IMR-90 (cell line): Measurements from ENCODE around the gene METTL24. TPM values are rescaled to one million over a fixed set of nuclear protein-coding genes. Genes with fewer than 3 reads are reported as not detected.

Source experiments
- ATAC-seq: fragments of 200-7000 bp; cut with Tn5 transposase; 2 replicates; pipeline ENCODE4 v1.9.1; 2020; ENCODE audit warnings: low read depth, mild to moderate bottlenecking, moderate library complexity
- BruUV-seq: library from RNA; stranded (reverse); fragments of 400-500 nt; replicated peaks from 2 replicates; lab custom pipeline; 2021; lab: Mats Ljungman, UMichigan
- CTCF ChIA-PET: fragments of 300-600 bp; formaldehyde crosslinking; extraction: SDS; loops from one replicate; lab custom pipeline; 2021; ENCODE audit warnings: antibody characterized with exemption; lab: Yijun Ruan, JAX
- POLR2A ChIA-PET: fragments of 300-600 bp; sonication (Branson Sonifier 250); formaldehyde crosslinking; loops from one replicate; lab custom pipeline; 2022; ENCODE audit warnings: antibody characterized with exemption; ENCODE audit not compliant: unreplicated experiment; lab: Charles Lee
- DNase-seq: peaks from one replicate; pipeline ENCODE4 v3.0.0; 2013
- H2AFZ ChIP-seq: replicated peaks from 2 replicates; pipeline ENCODE3; 2013; ENCODE audit warnings: low read length, mild to moderate bottlenecking; ENCODE audit not compliant: poor library complexity
- H2AK5ac ChIP-seq: 2 replicates; pipeline ENCODE4 v1.6.1; 2013; ENCODE audit warnings: low read depth, low read length, inconsistent platforms
- H2AK9ac ChIP-seq: replicated peaks from 2 replicates; pipeline ENCODE3; 2013; ENCODE audit warnings: mild to moderate bottlenecking, low read depth, low read length, moderate library complexity; ENCODE audit not compliant: poor library complexity
- H2BK120ac ChIP-seq: 2 replicates; pipeline ENCODE4 v1.6.1; 2013; ENCODE audit warnings: low read depth, low read length, inconsistent platforms
- H2BK15ac ChIP-seq: 3 replicates; pipeline ENCODE4 v1.6.1; 2013; ENCODE audit warnings: low read depth, low read length, inconsistent platforms
- H2BK20ac ChIP-seq: 2 replicates; pipeline ENCODE4 v1.6.1; 2013; ENCODE audit warnings: low read depth, mild to moderate bottlenecking, inconsistent platforms, low read length, moderate library complexity
- H2BK5ac ChIP-seq: 2 replicates; pipeline ENCODE4 v1.6.1; 2013; ENCODE audit warnings: mild to moderate bottlenecking, low read depth, low read length, inconsistent platforms; ENCODE audit not compliant: poor library complexity, severe bottlenecking
- H3K14ac ChIP-seq: replicated peaks from 2 replicates; pipeline ENCODE4 v1.6.1; 2013; ENCODE audit warnings: low read depth, low read length, inconsistent platforms
- H3K18ac ChIP-seq: 2 replicates; pipeline ENCODE4 v1.6.1; 2013; ENCODE audit warnings: low read depth, low read length, control low read depth
- H3K23ac ChIP-seq: 2 replicates; pipeline ENCODE4 v1.6.1; 2013; ENCODE audit warnings: low read depth, low read length, inconsistent platforms
- H3K27ac ChIP-seq: 2 replicates; pipeline ENCODE4 v1.5.1; 2013; ENCODE audit warnings: mild to moderate bottlenecking, control low read depth, low read length; ENCODE audit not compliant: insufficient read depth
- H3K27me3 ChIP-seq: 2 replicates; pipeline ENCODE4 v1.6.1; 2013; ENCODE audit warnings: low read length; ENCODE audit not compliant: control insufficient read depth, insufficient read depth
- H3K36me3 ChIP-seq: 2 replicates; pipeline ENCODE4 v1.6.1; 2013; ENCODE audit warnings: low read length, mixed read lengths; ENCODE audit not compliant: control insufficient read depth, insufficient read depth
- H3K4ac ChIP-seq: 2 replicates; pipeline ENCODE4 v1.6.1; 2013; ENCODE audit warnings: low read depth, low read length, inconsistent platforms
- H3K4me1 ChIP-seq: 2 replicates; pipeline ENCODE4 v1.6.1; 2013; ENCODE audit warnings: low read length, mixed read lengths; ENCODE audit not compliant: control insufficient read depth, insufficient read depth
- H3K4me2 ChIP-seq: 2 replicates; pipeline ENCODE4 v1.6.1; 2013; ENCODE audit warnings: low read depth, mild to moderate bottlenecking, control low read depth, low read length, moderate library complexity
- H3K4me3 ChIP-seq: 2 replicates; pipeline ENCODE4 v1.5.1; 2013; ENCODE audit warnings: low read depth, mild to moderate bottlenecking, control low read depth, low read length, moderate library complexity; ENCODE audit not compliant: insufficient read depth
- H3K56ac ChIP-seq: 2 replicates; pipeline ENCODE4 v1.6.1; 2013; ENCODE audit warnings: low read length, inconsistent platforms; ENCODE audit not compliant: insufficient read depth; ENCODE audit errors: extremely low read depth
- H3K79me1 ChIP-seq, 2 experiments: 2 replicates each; pipeline ENCODE4 v1.6.1; 2013; ENCODE audit warnings: low read length in 2 of 2, inconsistent platforms in 1 of 2, low read depth in 1 of 2
- H3K9ac ChIP-seq: 2 replicates; pipeline ENCODE4 v1.6.1; 2013; ENCODE audit warnings: low read depth, low read length, control low read depth
- H3K9me1 ChIP-seq: 2 replicates; pipeline ENCODE4 v1.6.1; 2013; ENCODE audit warnings: low read length, inconsistent platforms; ENCODE audit not compliant: insufficient read depth
- H3K9me3 ChIP-seq: 2 replicates; pipeline ENCODE4 v1.6.1; 2013; ENCODE audit warnings: low read length; ENCODE audit not compliant: control insufficient read depth, insufficient read depth
- H4K20me1 ChIP-seq: 2 replicates; pipeline ENCODE4 v1.6.1; 2013; ENCODE audit warnings: low read length, inconsistent platforms; ENCODE audit not compliant: insufficient read depth
- H4K5ac ChIP-seq: 2 replicates; pipeline ENCODE4 v1.6.1; 2013; ENCODE audit warnings: mild to moderate bottlenecking, low read depth, low read length, control low read depth
- H4K8ac ChIP-seq, 2 experiments: 2 replicates each; pipeline ENCODE4 v1.6.1; 2013; ENCODE audit warnings: low read depth in 2 of 2, low read length in 2 of 2, control low read depth in 1 of 2, inconsistent platforms in 1 of 2
- H4K91ac ChIP-seq: 2 replicates; pipeline ENCODE4 v1.6.1; 2013; ENCODE audit warnings: low read depth, low read length, inconsistent platforms; ENCODE audit not compliant: insufficient read depth
- CEBPB ChIP-seq: IDR thresholded peaks from 2 replicates; pipeline ENCODE4 v1.6.1; 2012; ENCODE audit warnings: low read depth, low read length, improper control_type of control experiment
- MAFK ChIP-seq: IDR thresholded peaks from 2 replicates; pipeline ENCODE4 v1.6.1; 2012; ENCODE audit warnings: low read depth, low read length, improper control_type of control experiment
- MAZ ChIP-seq: IDR thresholded peaks from 2 replicates; pipeline ENCODE4 v1.6.1; 2012; ENCODE audit warnings: low read depth, mild to moderate bottlenecking, low read length, improper control_type of control experiment, moderate library complexity, borderline replicate concordance
- MXI1 ChIP-seq: IDR thresholded peaks from 2 replicates; pipeline ENCODE4 v1.6.1; 2012; ENCODE audit warnings: low read depth, mild to moderate bottlenecking, low read length, moderate library complexity, borderline replicate concordance
- NFE2L2 ChIP-seq: fragments of 150-350 bp; IDR thresholded peaks from 2 replicates; pipeline ENCODE4 v1.6.1; 2016; ENCODE audit warnings: low read depth, mild to moderate bottlenecking, low read length
- POLR2A ChIP-seq: IDR thresholded peaks from 2 replicates; pipeline ENCODE4 v1.6.1; 2012; ENCODE audit warnings: mild to moderate bottlenecking, low read depth, low read length
- RCOR1 ChIP-seq: IDR thresholded peaks from 2 replicates; pipeline ENCODE4 v1.6.1; 2012; ENCODE audit warnings: mild to moderate bottlenecking, low read length, improper control_type of control experiment; ENCODE audit not compliant: insufficient replicate concordance
- SMC3 ChIP-seq: fragments of 150-350 bp; IDR thresholded peaks from 2 replicates; pipeline ENCODE4 v1.6.1; 2016; ENCODE audit warnings: low read depth, mild to moderate bottlenecking, antibody characterized with exemption, low read length, moderate library complexity
- WGBS, 2 experiments: methylation state at CpG; one replicate each; pipeline versions ENCODE4 v1.1.5 to v1.1.7; 2013; ENCODE audit warnings: missing lambda C conversion rate in 2 of 2; ENCODE audit not compliant: insufficient read length in 1 of 2; ENCODE audit errors: extremely low coverage in 2 of 2; 5-methylcytosine and 5-hydroxymethylcytosine counted together
- dilution Hi-C: fragments of 300-500 bp; cut with HindIII; formaldehyde crosslinking; loops from one replicate; pipeline ENCODE4 v1.14.3; 2018; ENCODE audit warnings: low sequenced_read_pairs; ENCODE audit not compliant: unreplicated experiment
- in situ Hi-C: fragments of 300-500 bp; cut with MboI; formaldehyde crosslinking; loops from 3 replicates; pipeline ENCODE4 v1.14.3; 2019; ENCODE audit warnings: low sequenced_read_pairs, inconsistent platforms, mixed read lengths
- intact Hi-C: fragments of 100-400 bp; cut with micrococcal nuclease; formaldehyde crosslinking; loops from 2 replicates; pipeline ENCODE4 v1.10.0; 2022
- polyA plus RNA-seq, 3 experiments: library from polyadenylated mRNA; depleted of rRNA; stranded (reverse); fragments of >200 nt; gene quantifications; 2 replicates each; pipeline ENCODE4 v1.2.3, GENCODE V29; 2012; ENCODE audit warnings: low replicate concordance in 1 of 3
- total RNA-seq: library from RNA; depleted of rRNA; stranded (reverse); fragments of >200 nt; gene quantifications from 2 replicates; pipeline ENCODE4 v1.2.3, GENCODE V29; 2012
- TF ChIP-seq, protein P1 (sequence below): fragments of 150-350 bp; IDR thresholded peaks from 2 replicates; pipeline ENCODE4 v1.6.1; 2016; ENCODE audit warnings: low read depth, mild to moderate bottlenecking, low read length, moderate library complexity, borderline replicate concordance
- TF ChIP-seq, protein P2 (sequence below): fragments of 150-350 bp; IDR thresholded peaks from 2 replicates; pipeline ENCODE4 v1.6.1; 2017; ENCODE audit warnings: mild to moderate bottlenecking, antibody characterized with exemption, low read length, low read depth
- TF ChIP-seq, protein P3 (sequence below): conservative IDR thresholded peaks from 2 replicates; pipeline ENCODE4 v1.5.1; 2012; ENCODE audit warnings: mild to moderate bottlenecking, low read depth, low read length, improper control_type of control experiment

Gene METTL24
- total and polyA plus RNA-seq, 2 of the 4 experiments (the other 2 are of a cell fraction), result not detected

DNA sequence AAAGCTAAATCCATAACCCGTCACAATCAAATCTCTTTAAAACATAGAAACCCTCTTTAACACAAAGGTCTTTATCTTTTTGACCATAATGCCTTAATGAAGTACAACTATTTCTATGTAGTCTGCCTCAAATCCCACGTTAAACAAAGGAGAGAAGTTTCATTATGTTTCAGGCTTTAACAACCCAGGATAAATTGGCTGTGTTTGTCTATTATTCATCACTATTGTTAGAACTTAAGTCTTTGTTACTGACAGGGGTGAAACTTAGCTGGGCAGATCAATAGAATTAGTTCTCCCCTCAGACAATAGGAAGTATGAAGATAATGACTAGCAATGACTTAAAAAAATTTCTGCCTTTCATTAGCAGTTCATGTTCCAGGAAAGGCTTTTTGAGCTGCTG is 10.1 kb upstream of the METTL24 start:
- H2AK9ac ChIP-seq, result no peak overlapping the region
- H3K4ac ChIP-seq, result no peak overlapping the region
- BruUV-seq, result no TSS peak
- H3K79me1 ChIP-seq, result no peaks in the 10 kb centered on the region
- no peak overlapping the region for H3K56ac ChIP-seq
- no peak overlapping the region for H2BK5ac ChIP-seq
- H3K23ac ChIP-seq, result no peak overlapping the region
- H3K18ac ChIP-seq, result no peak overlapping the region
- in situ Hi-C loops (no loop called here), intact Hi-C loops (no loop called here), dilution Hi-C loops (no loop called here)
- no peak overlapping the region for H3K14ac ChIP-seq
- WGBS, 2 experiments, result 100% methylated on average over 1 of the region's 2 CpGs; no CpG with 5 or more reads in 1 of the 2 experiments
- no peak overlapping the region for H2AK5ac ChIP-seq
- no peak for TF ChIP-seq MAFK
- TF ChIP-seq, protein P1, sequence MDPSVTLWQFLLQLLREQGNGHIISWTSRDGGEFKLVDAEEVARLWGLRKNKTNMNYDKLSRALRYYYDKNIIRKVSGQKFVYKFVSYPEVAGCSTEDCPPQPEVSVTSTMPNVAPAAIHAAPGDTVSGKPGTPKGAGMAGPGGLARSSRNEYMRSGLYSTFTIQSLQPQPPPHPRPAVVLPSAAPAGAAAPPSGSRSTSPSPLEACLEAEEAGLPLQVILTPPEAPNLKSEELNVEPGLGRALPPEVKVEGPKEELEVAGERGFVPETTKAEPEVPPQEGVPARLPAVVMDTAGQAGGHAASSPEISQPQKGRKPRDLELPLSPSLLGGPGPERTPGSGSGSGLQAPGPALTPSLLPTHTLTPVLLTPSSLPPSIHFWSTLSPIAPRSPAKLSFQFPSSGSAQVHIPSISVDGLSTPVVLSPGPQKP, result no peak
- no peak for TF ChIP-seq RCOR1
- TF ChIP-seq, protein P2, sequence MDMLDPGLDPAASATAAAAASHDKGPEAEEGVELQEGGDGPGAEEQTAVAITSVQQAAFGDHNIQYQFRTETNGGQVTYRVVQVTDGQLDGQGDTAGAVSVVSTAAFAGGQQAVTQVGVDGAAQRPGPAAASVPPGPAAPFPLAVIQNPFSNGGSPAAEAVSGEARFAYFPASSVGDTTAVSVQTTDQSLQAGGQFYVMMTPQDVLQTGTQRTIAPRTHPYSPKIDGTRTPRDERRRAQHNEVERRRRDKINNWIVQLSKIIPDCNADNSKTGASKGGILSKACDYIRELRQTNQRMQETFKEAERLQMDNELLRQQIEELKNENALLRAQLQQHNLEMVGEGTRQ, result no peak
- TF ChIP-seq, protein P3, sequence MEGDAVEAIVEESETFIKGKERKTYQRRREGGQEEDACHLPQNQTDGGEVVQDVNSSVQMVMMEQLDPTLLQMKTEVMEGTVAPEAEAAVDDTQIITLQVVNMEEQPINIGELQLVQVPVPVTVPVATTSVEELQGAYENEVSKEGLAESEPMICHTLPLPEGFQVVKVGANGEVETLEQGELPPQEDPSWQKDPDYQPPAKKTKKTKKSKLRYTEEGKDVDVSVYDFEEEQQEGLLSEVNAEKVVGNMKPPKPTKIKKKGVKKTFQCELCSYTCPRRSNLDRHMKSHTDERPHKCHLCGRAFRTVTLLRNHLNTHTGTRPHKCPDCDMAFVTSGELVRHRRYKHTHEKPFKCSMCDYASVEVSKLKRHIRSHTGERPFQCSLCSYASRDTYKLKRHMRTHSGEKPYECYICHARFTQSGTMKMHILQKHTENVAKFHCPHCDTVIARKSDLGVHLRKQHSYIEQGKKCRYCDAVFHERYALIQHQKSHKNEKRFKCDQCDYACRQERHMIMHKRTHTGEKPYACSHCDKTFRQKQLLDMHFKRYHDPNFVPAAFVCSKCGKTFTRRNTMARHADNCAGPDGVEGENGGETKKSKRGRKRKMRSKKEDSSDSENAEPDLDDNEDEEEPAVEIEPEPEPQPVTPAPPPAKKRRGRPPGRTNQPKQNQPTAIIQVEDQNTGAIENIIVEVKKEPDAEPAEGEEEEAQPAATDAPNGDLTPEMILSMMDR, result no peak
- no peak for TF ChIP-seq POLR2A
- no peak for TF ChIP-seq MAZ
- no peak for TF ChIP-seq MXI1
- TF ChIP-seq NFE2L2, result no peak
- TF ChIP-seq SMC3, result no peak
- TF ChIP-seq CEBPB, result no peak
- no peak overlapping the region for H4K91ac ChIP-seq
- no peaks in the 10 kb centered on the region for H4K20me1 ChIP-seq
- ChIA-PET CTCF (no interaction called here), POLR2A (interaction anchor here (0.7 kb wide), 1 partner anchor 47 kb away, joined by 3 read pairs; no protein-coding TSS in a partner anchor)
- ATAC-seq (no peak), DNase-seq (no peak)
- H3K9me3 ChIP-seq, result no peaks in the 10 kb centered on the region
- H3K27me3 ChIP-seq, result peaks cover 39% of the 10 kb centered on the region
- no peak overlapping the region for H2BK15ac ChIP-seq
- no peaks in the 10 kb centered on the region for H3K9me1 ChIP-seq
- no peak overlapping the region for H4K5ac ChIP-seq
- H3K27ac ChIP-seq, result no peak overlapping the region
- no peak overlapping the region for H2AFZ ChIP-seq
- H4K8ac ChIP-seq, result no peak overlapping the region
- no peak overlapping the region for H3K4me3 ChIP-seq
- no peaks in the 10 kb centered on the region for H3K4me1 ChIP-seq
- H3K36me3 ChIP-seq, result no peaks in the 10 kb centered on the region
- H3K4me2 ChIP-seq, result no peak overlapping the region
- H2BK20ac ChIP-seq, result no peak overlapping the region
- H3K9ac ChIP-seq, result no peak overlapping the region
- H2BK120ac ChIP-seq, result no peak overlapping the region
